HG03378 (cell line): ENCODE results near the gene MACROD2.

Experiments
- ATAC-seq: cut with Tn5 transposase; IDR thresholded peaks from one replicate; pipeline ENCODE4 v1.9.1; 2021; ENCODE audit warnings: mild to moderate bottlenecking, moderate library complexity; ENCODE audit not compliant: unreplicated experiment

The MACROD2 gene

GRCh38 chr20:14726591-14726990 lies 731.3 kb downstream of the MACROD2 start:
- no peak for ATAC-seq

GRCh38 chr20:14727485-14728150 lies 732.3 kb downstream of the MACROD2 start:
- no peak for ATAC-seq

- ATAC-seq, result no peak
These were observed 734.1 kb downstream of the MACROD2 start for GRCh38 chr20:14729390-14729789.

- ATAC-seq, result no peak
These were observed 737.0 kb downstream of the MACROD2 start for GRCh38 chr20:14732343-14732742.

- ATAC-seq, result no peak
These were observed 737.7 kb downstream of the MACROD2 start for GRCh38 chr20:14732996-14733395.

GRCh38 chr20:14740380-14740779 lies 745.1 kb downstream of the MACROD2 start:
- ATAC-seq, result no peak

GRCh38 chr20:14741616-14742015 lies 746.3 kb downstream of the MACROD2 start:
- ATAC-seq, result no peak

- peak; percentile 84 for ATAC-seq
These were observed 749.4 kb downstream of the MACROD2 start for GRCh38 chr20:14744723-14745122.

- no peak for ATAC-seq
These were observed 750.5 kb downstream of the MACROD2 start for GRCh38 chr20:14745830-14746229.

GRCh38 chr20:14751191-14751590 lies 755.9 kb downstream of the MACROD2 start:
- no peak for ATAC-seq

GRCh38 chr20:14757728-14758127 lies 762.4 kb downstream of the MACROD2 start:
- no peak for ATAC-seq

- no peak for ATAC-seq
These were observed 763.0 kb downstream of the MACROD2 start for GRCh38 chr20:14758356-14758755.

- no peak for ATAC-seq
These were observed 764.7 kb downstream of the MACROD2 start for GRCh38 chr20:14759979-14760378.

- no peak for ATAC-seq
These were observed 766.6 kb downstream of the MACROD2 start for GRCh38 chr20:14761903-14762302.

- ATAC-seq, result no peak
These were observed 769.4 kb downstream of the MACROD2 start for GRCh38 chr20:14764511-14765369.

- no peak for ATAC-seq
These were observed 770.0 kb downstream of the MACROD2 start for GRCh38 chr20:14765370-14765701.

- no peak for ATAC-seq
These were observed 778.2 kb downstream of the MACROD2 start for GRCh38 chr20:14773486-14773885.

GRCh38 chr20:14775778-14776177 lies 780.5 kb downstream of the MACROD2 start:
- no peak for ATAC-seq

- ATAC-seq, result no peak
These were observed 782.3 kb downstream of the MACROD2 start for GRCh38 chr20:14777591-14777990.

GRCh38 chr20:14778096-14778495 lies 782.8 kb downstream of the MACROD2 start:
- no peak for ATAC-seq

GRCh38 chr20:14778875-14779274 lies 783.6 kb downstream of the MACROD2 start:
- ATAC-seq, result no peak

- no peak for ATAC-seq
These were observed 785.2 kb downstream of the MACROD2 start for GRCh38 chr20:14780508-14780907.
